ENCODE measurements around the gene CDH23.

Gene CDH23

DNA sequence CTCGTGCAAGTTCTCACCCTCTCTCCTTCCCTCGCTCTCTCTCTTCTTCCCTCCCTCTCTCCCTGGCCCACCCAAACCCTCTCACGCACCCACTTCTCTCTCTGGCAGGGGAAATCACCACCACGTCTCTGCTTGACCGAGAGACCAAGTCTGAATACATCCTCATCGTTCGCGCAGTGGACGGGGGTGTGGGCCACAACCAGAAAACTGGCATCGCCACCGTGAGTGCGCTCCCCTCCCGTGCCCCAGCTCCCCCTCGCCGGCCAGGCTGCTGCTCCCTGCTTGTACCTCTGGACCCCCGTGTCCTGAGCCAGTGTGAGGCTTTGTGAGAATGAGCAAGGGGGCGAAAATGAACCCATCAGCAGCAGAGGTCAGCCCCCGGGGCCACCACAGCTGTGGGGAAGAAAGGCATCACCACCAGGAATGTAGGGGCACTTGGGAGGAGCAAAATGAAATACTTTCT is 297.4 kb downstream of the CDH23 start:
- TF ChIP-seq, protein P1, sequence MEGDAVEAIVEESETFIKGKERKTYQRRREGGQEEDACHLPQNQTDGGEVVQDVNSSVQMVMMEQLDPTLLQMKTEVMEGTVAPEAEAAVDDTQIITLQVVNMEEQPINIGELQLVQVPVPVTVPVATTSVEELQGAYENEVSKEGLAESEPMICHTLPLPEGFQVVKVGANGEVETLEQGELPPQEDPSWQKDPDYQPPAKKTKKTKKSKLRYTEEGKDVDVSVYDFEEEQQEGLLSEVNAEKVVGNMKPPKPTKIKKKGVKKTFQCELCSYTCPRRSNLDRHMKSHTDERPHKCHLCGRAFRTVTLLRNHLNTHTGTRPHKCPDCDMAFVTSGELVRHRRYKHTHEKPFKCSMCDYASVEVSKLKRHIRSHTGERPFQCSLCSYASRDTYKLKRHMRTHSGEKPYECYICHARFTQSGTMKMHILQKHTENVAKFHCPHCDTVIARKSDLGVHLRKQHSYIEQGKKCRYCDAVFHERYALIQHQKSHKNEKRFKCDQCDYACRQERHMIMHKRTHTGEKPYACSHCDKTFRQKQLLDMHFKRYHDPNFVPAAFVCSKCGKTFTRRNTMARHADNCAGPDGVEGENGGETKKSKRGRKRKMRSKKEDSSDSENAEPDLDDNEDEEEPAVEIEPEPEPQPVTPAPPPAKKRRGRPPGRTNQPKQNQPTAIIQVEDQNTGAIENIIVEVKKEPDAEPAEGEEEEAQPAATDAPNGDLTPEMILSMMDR (IDR thresholded peaks at IDR 0.05; ENCODE audit: low read depth, low read length, missing control alignments), result no peak
- H3K4me3 ChIP-seq (ENCODE audit: low read depth, low read length), result no peak overlapping the region
- in situ Hi-C loops (cut with HindIII; ENCODE audit: low sequenced_read_pairs), result no loop called here
- no peak for DNase-seq (ENCODE audit: low read depth)

DNA sequence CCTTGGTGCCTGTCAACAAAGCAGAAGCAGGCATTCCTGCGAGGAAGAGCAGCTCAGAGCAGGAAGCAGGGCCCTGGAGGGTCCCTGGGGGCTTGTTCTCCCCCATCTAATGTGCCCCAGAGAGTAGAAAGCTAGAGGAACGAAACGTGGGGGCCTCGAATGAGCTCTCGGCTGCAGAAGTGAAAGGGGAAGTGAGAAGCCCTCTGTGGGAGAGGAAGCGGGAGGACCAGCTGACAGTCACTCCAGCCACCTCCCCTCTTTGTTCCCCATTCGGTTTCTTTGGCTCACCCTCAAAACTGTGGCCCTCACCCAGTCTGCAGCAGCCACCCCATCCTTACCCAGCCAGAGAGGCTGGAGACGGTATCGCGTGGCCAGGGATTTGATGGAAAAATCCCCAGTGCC is 297.8 kb downstream of the CDH23 start:
- in situ Hi-C loops (cut with HindIII; ENCODE audit: low sequenced_read_pairs), result no loop called here
- DNase-seq (ENCODE audit: low read depth), result no peak
- TF ChIP-seq, protein P1 (IDR thresholded peaks at IDR 0.05; ENCODE audit: low read depth, low read length, missing control alignments), result no peak
- no peak overlapping the region for H3K4me3 ChIP-seq (ENCODE audit: low read depth, low read length)

- in situ Hi-C loops (cut with HindIII; ENCODE audit: low sequenced_read_pairs), result no loop called here
- no peak for DNase-seq (ENCODE audit: low read depth)
- TF ChIP-seq, protein P1 (IDR thresholded peaks at IDR 0.05; ENCODE audit: low read depth, low read length, missing control alignments), result no peak
- no peak overlapping the region for H3K4me3 ChIP-seq (ENCODE audit: low read depth, low read length)
These were observed 299.1 kb downstream of the CDH23 start for GRCh38 chr10:71695502-71696476.

GRCh38 chr10:71696628-71697326 is 300.1 kb downstream of the CDH23 start:
- DNase-seq (ENCODE audit: low read depth), result no peak
- TF ChIP-seq, protein P1 (IDR thresholded peaks at IDR 0.05; ENCODE audit: low read depth, low read length, missing control alignments), result peak; percentile 92
- H3K4me3 ChIP-seq (ENCODE audit: low read depth, low read length), result no peak overlapping the region
- in situ Hi-C loops (cut with HindIII; ENCODE audit: low sequenced_read_pairs), result no loop called here

- no peak for DNase-seq (ENCODE audit: low read depth)
- TF ChIP-seq, protein P1 (IDR thresholded peaks at IDR 0.05; ENCODE audit: low read depth, low read length, missing control alignments), result no peak
- in situ Hi-C loops (cut with HindIII; ENCODE audit: low sequenced_read_pairs), result no loop called here
- no peak overlapping the region for H3K4me3 ChIP-seq (ENCODE audit: low read depth, low read length)
These were observed 301.4 kb downstream of the CDH23 start for GRCh38 chr10:71697938-71698709.

DNA sequence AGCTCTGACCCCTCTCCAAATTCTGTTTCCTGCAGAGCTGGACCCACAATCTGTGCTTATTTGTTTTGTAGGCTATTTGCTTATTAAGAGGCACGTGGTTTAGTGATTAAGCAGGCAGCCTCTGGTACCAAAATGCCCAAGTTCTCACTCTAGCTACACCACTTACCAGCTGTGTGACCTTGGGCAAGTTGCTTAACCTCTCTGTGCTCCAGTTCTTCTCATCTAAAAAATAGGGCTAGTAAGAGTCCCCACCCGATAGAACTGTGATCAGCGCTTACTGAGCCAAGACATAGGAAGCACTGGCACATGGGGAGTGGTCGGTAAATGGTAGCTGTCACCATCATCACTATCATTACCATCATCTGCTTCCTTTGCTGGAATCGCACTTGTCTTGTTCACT is 302.0 kb downstream of the CDH23 start:
- no peak for DNase-seq (ENCODE audit: low read depth)
- H3K4me3 ChIP-seq (ENCODE audit: low read depth, low read length), result no peak overlapping the region
- TF ChIP-seq, protein P1 (IDR thresholded peaks at IDR 0.05; ENCODE audit: low read depth, low read length, missing control alignments), result no peak
- in situ Hi-C loops (cut with HindIII; ENCODE audit: low sequenced_read_pairs), result no loop called here

All from astrocyte of the cerebellum (primary cell).